ENCODE data around the gene CYTH1. TPM values are rescaled to one million over a fixed set of nuclear protein-coding genes. Genes with fewer than 3 reads are reported as not detected.

Gene CYTH1
- total RNA-seq, 1 experiment from 2014 or later, result 9.6 TPM

DNA sequence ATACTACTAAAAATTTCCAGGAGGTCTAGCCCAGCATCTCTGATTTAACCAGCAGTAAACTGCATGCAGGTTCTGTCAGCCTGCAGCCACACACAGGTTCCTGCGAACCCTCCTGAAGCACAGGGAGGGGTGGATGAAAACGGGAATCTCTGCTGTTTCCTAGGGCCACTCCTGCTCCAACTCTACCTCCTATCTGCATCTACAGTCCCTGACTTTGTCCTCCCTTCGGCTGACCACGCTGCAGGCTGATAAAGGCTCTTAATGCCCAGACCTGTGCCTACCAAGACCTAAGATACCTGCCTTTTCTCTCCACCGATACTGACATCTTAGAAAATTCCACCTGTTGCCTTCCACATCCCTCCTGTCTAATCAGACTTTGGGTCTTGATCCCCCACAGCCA lies 50.2 kb downstream of the CYTH1 start:
- Histone ChIP-seq H3K4me1 (ENCODE audit: low read length) (peaks cover 28% of the 10 kb centered on the region), H4K20me1 (ENCODE audit: insufficient read depth, low read depth, low read length) (peaks cover 37% of the 10 kb centered on the region), H2AFZ (ENCODE audit: low read length) (no peak overlapping the region), H3K4me3 (ENCODE audit: low read length) (no peak overlapping the region), H3K9me3 (ENCODE audit: low read length) (no peaks in the 10 kb centered on the region), H3K79me2 (ENCODE audit: low read length) (no peaks in the 10 kb centered on the region), H3K4me2 (ENCODE audit: low read depth, low read length, poor library complexity, severe bottlenecking) (no peak overlapping the region), H3K9ac (ENCODE audit: low read length) (no peak overlapping the region), H3K36me3 (ENCODE audit: insufficient read depth, low read length) (no peaks in the 10 kb centered on the region), H3K27me3 (ENCODE audit: low read length) (no peaks in the 10 kb centered on the region), H3K9me2 (replicated peaks; ENCODE audit: insufficient read depth, low read length) (no peaks in the 10 kb centered on the region), H3K27ac (ENCODE audit: low read length) (no peak overlapping the region)
- DNase-seq, result no peak

DNA sequence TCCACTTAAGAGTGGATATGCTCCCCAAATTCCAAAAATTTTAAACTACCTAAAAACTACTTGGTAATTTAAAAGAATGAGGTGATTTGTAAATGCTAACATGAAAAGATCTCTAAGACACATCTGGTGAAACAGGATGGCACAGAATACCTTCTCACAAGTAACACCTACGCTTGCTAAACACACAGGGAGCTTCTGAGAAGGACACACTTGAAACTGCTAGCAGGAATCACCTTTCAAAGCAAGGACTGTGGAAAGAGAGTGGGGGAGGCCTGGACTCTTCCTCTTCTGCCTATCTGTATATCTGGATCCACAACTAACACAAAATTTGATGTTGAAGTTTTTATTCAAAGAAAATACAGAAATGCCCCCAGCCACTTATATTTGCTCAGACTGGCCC lies 52.4 kb downstream of the CYTH1 start:
- no peaks in the 10 kb centered on the region for H3K27me3 ChIP-seq (ENCODE audit: low read length)
- H3K79me2 ChIP-seq (ENCODE audit: low read length), result no peaks in the 10 kb centered on the region
- H2AFZ ChIP-seq (ENCODE audit: low read length), result no peak overlapping the region
- no peak overlapping the region for H3K9ac ChIP-seq (ENCODE audit: low read length)
- H4K20me1 ChIP-seq (ENCODE audit: insufficient read depth, low read depth, low read length), result peaks cover 47% of the 10 kb centered on the region
- H3K4me3 ChIP-seq (ENCODE audit: low read length), result no peak overlapping the region
- no peak for DNase-seq
- H3K9me2 ChIP-seq (replicated peaks; ENCODE audit: insufficient read depth, low read length), result no peaks in the 10 kb centered on the region
- H3K36me3 ChIP-seq (ENCODE audit: insufficient read depth, low read length), result no peaks in the 10 kb centered on the region
- H3K4me2 ChIP-seq (ENCODE audit: low read depth, low read length, poor library complexity, severe bottlenecking), result no peak overlapping the region
- no peak overlapping the region for H3K27ac ChIP-seq (ENCODE audit: low read length)
- peaks cover 5% of the 10 kb centered on the region for H3K4me1 ChIP-seq (ENCODE audit: low read length)
- no peaks in the 10 kb centered on the region for H3K9me3 ChIP-seq (ENCODE audit: low read length)

DNA sequence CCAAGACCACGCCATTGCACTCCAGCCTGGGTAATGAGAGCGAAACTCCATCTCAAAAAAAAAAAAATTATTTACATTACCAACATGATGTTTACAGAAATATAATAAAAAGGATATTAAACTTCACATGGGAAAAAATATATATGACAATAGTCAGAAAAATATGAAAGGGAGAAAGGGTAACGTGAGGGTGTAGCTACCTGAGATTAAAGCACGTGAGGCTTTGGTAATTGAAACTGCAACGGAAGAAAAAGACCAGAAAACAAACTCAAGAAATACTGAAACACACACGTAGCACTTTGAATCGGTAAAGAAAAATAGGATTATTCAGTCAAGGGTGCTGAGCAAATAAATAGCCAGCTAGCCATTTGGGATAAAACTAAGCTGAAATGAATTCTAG lies 53.6 kb downstream of the CYTH1 start:
- no peaks in the 10 kb centered on the region for H3K79me2 ChIP-seq (ENCODE audit: low read length)
- no peak overlapping the region for H3K27ac ChIP-seq (ENCODE audit: low read length)

DNA sequence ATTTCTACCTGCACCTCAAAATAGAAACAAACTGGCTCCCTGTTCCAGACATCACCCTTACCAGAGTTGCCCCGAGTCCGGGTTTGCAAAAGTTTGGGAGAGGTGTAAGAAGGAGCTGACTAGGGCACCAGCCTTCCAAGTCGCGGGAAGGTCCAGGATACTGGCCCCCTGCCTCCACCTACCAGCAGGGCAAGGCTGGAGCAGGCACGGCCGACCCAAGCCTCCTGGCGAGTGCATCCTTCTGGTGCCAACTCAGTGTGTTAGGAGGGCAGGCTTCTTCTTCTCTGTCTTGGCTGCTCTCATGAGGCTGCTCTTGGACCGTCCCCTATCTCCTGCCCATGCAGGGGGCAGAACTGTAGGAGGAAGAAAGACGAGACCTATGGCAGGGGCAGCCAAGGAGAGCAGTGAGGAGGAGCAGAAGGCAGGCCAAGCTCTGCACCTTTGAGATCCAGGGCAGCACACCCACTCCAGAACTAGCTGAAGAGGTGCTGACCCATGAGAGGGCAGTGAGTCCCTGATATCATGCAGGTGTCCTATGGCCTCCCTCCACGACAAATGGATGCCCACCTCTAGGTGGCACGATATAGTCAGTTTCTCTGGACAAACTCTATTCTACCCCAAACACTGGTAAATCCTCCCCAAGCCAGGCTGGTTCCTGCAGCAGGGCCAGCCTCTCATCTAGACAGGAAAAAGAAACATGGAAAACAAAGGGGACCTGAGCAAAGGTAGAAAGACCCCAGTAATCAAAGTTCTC lies 54.4 kb downstream of the CYTH1 start:
- H3K36me3 ChIP-seq (ENCODE audit: insufficient read depth, low read length), result no peaks in the 10 kb centered on the region
- peaks cover 8% of the 10 kb centered on the region for H3K4me1 ChIP-seq (ENCODE audit: low read length)
- H3K27ac ChIP-seq (ENCODE audit: low read length), result no peak overlapping the region
- peaks cover 62% of the 10 kb centered on the region for H4K20me1 ChIP-seq (ENCODE audit: insufficient read depth, low read depth, low read length)
- H3K9ac ChIP-seq (ENCODE audit: low read length), result no peak overlapping the region
- no peaks in the 10 kb centered on the region for H3K9me2 ChIP-seq (replicated peaks; ENCODE audit: insufficient read depth, low read length)
- DNase-seq, result no peak
- no peak overlapping the region for H2AFZ ChIP-seq (ENCODE audit: low read length)
- no peak overlapping the region for H3K4me3 ChIP-seq (ENCODE audit: low read length)
- no peaks in the 10 kb centered on the region for H3K79me2 ChIP-seq (ENCODE audit: low read length)
- no peak overlapping the region for H3K4me2 ChIP-seq (ENCODE audit: low read depth, low read length, poor library complexity, severe bottlenecking)
- no peaks in the 10 kb centered on the region for H3K27me3 ChIP-seq (ENCODE audit: low read length)
- H3K9me3 ChIP-seq (ENCODE audit: low read length), result no peaks in the 10 kb centered on the region

More for the DNA sequence above, 53.6 kb downstream of the CYTH1 start:
- no peak overlapping the region for H3K9ac ChIP-seq (ENCODE audit: low read length)
- no peak overlapping the region for H3K4me2 ChIP-seq (ENCODE audit: low read depth, low read length, poor library complexity, severe bottlenecking)
- no peaks in the 10 kb centered on the region for H3K9me3 ChIP-seq (ENCODE audit: low read length)
- H3K4me3 ChIP-seq (ENCODE audit: low read length), result no peak overlapping the region
- no peak overlapping the region for H2AFZ ChIP-seq (ENCODE audit: low read length)
- H3K27me3 ChIP-seq (ENCODE audit: low read length), result no peaks in the 10 kb centered on the region
- H3K36me3 ChIP-seq (ENCODE audit: insufficient read depth, low read length), result no peaks in the 10 kb centered on the region
- no peaks in the 10 kb centered on the region for H3K9me2 ChIP-seq (replicated peaks; ENCODE audit: insufficient read depth, low read length)
- no peak for DNase-seq
- H3K4me1 ChIP-seq (ENCODE audit: low read length), result peaks cover 3% of the 10 kb centered on the region; the same call in 1 of the 2 replicates
- peaks cover 54% of the 10 kb centered on the region for H4K20me1 ChIP-seq (ENCODE audit: insufficient read depth, low read depth, low read length)

DNA sequence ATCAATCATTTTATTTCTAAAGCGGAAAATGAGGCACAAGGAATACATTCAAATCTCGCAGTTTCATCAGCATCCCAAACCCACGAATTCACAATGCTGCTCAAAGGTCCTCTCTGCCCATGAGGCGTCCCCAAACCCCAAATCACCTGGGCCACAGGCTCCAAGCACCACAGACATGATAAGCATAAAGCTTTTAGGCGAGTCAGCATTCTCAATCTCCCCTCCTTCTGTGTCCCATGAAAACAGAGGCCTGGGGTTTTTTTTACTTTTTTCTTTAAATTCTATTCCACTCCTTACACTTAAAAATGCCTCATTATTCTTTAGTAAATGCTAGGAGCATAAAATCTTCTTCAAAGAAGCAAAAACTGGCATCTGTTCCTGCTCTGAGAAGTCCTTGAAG lies 55.0 kb downstream of the CYTH1 start:
- Histone ChIP-seq H3K36me3 (ENCODE audit: insufficient read depth, low read length) (no peaks in the 10 kb centered on the region), H3K9me3 (ENCODE audit: low read length) (no peaks in the 10 kb centered on the region), H3K27ac (ENCODE audit: low read length) (no peak overlapping the region), H4K20me1 (ENCODE audit: insufficient read depth, low read depth, low read length) (peaks cover 62% of the 10 kb centered on the region), H3K4me2 (ENCODE audit: low read depth, low read length, poor library complexity, severe bottlenecking) (no peak overlapping the region), H3K9ac (ENCODE audit: low read length) (no peak overlapping the region), H3K79me2 (ENCODE audit: low read length) (no peaks in the 10 kb centered on the region), H3K9me2 (replicated peaks; ENCODE audit: insufficient read depth, low read length) (no peaks in the 10 kb centered on the region), H3K4me3 (ENCODE audit: low read length) (no peak overlapping the region), H3K4me1 (ENCODE audit: low read length) (peaks cover 14% of the 10 kb centered on the region), H3K27me3 (ENCODE audit: low read length) (no peaks in the 10 kb centered on the region), H2AFZ (ENCODE audit: low read length) (no peak overlapping the region)
- no peak for DNase-seq

DNA sequence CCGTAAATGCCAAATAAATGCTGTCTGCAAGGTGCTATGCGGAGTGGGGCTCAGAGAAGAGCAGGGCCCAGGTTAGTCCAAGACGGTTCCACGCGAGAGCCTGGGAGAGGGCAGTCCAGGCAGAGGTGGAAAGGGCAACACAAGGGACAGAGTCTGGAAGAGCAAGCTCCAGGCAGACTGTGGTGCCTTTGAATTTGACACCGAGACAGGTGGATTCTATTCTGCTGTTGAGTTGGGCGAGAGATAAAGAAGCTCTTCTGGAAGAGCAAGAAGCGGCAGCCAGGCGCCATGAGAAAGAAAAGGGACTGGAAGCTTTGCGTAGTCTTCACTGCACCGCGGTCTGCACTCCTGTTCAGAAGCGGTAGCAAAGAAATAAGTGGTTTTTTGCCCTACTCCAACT lies 55.6 kb downstream of the CYTH1 start:
- Histone ChIP-seq H3K4me1 (ENCODE audit: low read length) (peaks cover 20% of the 10 kb centered on the region), H3K9me3 (ENCODE audit: low read length) (no peaks in the 10 kb centered on the region), H3K4me2 (ENCODE audit: low read depth, low read length, poor library complexity, severe bottlenecking) (no peak overlapping the region), H2AFZ (ENCODE audit: low read length) (no peak overlapping the region), H3K9ac (ENCODE audit: low read length) (no peak overlapping the region), H3K79me2 (ENCODE audit: low read length) (no peaks in the 10 kb centered on the region), H3K27me3 (ENCODE audit: low read length) (no peaks in the 10 kb centered on the region), H3K36me3 (ENCODE audit: insufficient read depth, low read length) (no peaks in the 10 kb centered on the region), H4K20me1 (ENCODE audit: insufficient read depth, low read depth, low read length) (peaks cover 62% of the 10 kb centered on the region), H3K9me2 (replicated peaks; ENCODE audit: insufficient read depth, low read length) (no peaks in the 10 kb centered on the region), H3K4me3 (ENCODE audit: low read length) (no peak overlapping the region), H3K27ac (ENCODE audit: low read length) (no peak overlapping the region)
- DNase-seq, result no peak

DNA sequence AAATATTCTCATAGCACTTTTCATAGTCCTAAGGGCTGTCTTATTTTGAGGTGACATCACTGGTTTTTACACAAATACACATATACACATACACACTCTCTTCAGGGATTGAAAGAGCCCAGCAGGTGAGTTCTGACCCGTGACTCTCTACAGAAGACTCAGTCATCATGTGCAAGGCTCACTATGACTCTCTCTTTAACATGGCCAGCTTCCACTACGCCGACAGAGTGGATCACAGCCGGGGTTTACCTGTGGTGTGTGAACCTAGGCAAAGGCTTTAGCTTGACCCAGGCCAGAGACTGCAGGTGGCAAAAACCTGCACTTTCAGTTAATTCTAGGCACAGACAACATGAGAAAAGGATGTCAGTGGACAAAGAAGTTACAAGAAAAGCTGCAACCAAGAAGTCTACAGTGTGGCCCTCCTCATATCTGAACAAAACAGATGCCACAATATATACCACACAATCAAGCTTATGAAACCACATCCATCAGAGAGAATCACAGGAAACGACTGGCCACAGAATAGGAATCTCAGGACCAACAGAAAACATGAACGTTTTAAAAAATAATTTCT lies 56.5 kb downstream of the CYTH1 start:
- Histone ChIP-seq H3K27me3 (ENCODE audit: low read length) (no peaks in the 10 kb centered on the region), H3K36me3 (ENCODE audit: insufficient read depth, low read length) (no peaks in the 10 kb centered on the region), H3K4me1 (ENCODE audit: low read length) (peaks cover 25% of the 10 kb centered on the region), H4K20me1 (ENCODE audit: insufficient read depth, low read depth, low read length) (peaks cover 62% of the 10 kb centered on the region), H3K79me2 (ENCODE audit: low read length) (no peaks in the 10 kb centered on the region), H3K9me2 (replicated peaks; ENCODE audit: insufficient read depth, low read length) (no peaks in the 10 kb centered on the region), H3K9me3 (ENCODE audit: low read length) (no peaks in the 10 kb centered on the region), H3K4me3 (ENCODE audit: low read length) (no peak overlapping the region), H3K9ac (ENCODE audit: low read length) (no peak overlapping the region), H3K27ac (ENCODE audit: low read length) (no peak overlapping the region), H3K4me2 (ENCODE audit: low read depth, low read length, poor library complexity, severe bottlenecking) (no peak overlapping the region), H2AFZ (ENCODE audit: low read length) (no peak overlapping the region)
- no peak for DNase-seq

DNA sequence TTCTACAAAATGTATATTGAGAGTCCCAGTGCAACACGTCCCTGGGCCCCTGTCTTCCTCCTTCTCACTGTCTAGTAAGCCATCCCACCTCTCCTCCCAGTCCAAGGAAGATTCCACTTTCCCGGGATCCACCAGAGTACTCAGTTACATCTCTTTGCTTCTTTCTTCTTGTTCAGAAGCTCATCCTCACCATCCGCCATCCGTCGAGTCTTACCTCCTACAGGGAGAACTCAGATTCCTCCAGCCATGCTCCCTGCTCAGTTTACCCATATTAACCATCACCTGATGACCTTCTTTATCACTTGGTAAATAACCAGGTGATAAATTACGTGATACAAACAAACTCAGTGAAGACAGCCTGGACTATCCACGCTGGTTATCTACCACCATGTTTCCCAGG lies 57.1 kb downstream of the CYTH1 start:
- no peaks in the 10 kb centered on the region for H3K9me3 ChIP-seq (ENCODE audit: low read length)
- no peak for DNase-seq
- H3K9ac ChIP-seq (ENCODE audit: low read length), result no peak overlapping the region
- H3K4me2 ChIP-seq (ENCODE audit: low read depth, low read length, poor library complexity, severe bottlenecking), result no peak overlapping the region
- H4K20me1 ChIP-seq (ENCODE audit: insufficient read depth, low read depth, low read length), result peaks cover 62% of the 10 kb centered on the region
- H3K9me2 ChIP-seq (replicated peaks; ENCODE audit: insufficient read depth, low read length), result no peaks in the 10 kb centered on the region
- no peak overlapping the region for H3K27ac ChIP-seq (ENCODE audit: low read length)
- peaks cover 25% of the 10 kb centered on the region for H3K4me1 ChIP-seq (ENCODE audit: low read length)
- no peaks in the 10 kb centered on the region for H3K36me3 ChIP-seq (ENCODE audit: insufficient read depth, low read length)
- no peak overlapping the region for H2AFZ ChIP-seq (ENCODE audit: low read length)
- no peak overlapping the region for H3K4me3 ChIP-seq (ENCODE audit: low read length)
- H3K27me3 ChIP-seq (ENCODE audit: low read length), result no peaks in the 10 kb centered on the region
- no peaks in the 10 kb centered on the region for H3K79me2 ChIP-seq (ENCODE audit: low read length)

Data from Karpas-422 (cell line).